ENCODE data around the gene KRT71. TPM values are rescaled to one million over a fixed set of nuclear protein-coding genes. Genes with fewer than 3 reads are reported as not detected.

The KRT71 gene
- polyA plus RNA-seq, 1 donor from 2014 or later = not detected

- Histone ChIP-seq H3K9ac (ENCODE audit: low read length) (no peak overlapping the region), H3K79me2 (replicated peaks; ENCODE audit: insufficient read depth, low read length) (no peaks in the 10 kb centered on the region)
These were observed 37.1 kb upstream of the KRT71 start for GRCh38 chr12:52590021-52590420.

GRCh38 chr12:52587563-52587962 is 34.6 kb upstream of the KRT71 start:
- no peaks in the 10 kb centered on the region for H3K79me2 ChIP-seq (replicated peaks; ENCODE audit: insufficient read depth, low read length)
- no peaks in the 10 kb centered on the region for H3K9me3 ChIP-seq (ENCODE audit: low read length)
- no peaks in the 10 kb centered on the region for H3K27me3 ChIP-seq (ENCODE audit: insufficient read depth, low read depth, low read length)
- H3K9ac ChIP-seq (ENCODE audit: low read length) = no peak overlapping the region
- no peaks in the 10 kb centered on the region for H3K9me2 ChIP-seq (ENCODE audit: insufficient read depth, low read length)
- no peak overlapping the region for H3K27ac ChIP-seq (ENCODE audit: low read length)
- H3K4me3 ChIP-seq (ENCODE audit: low read length) = no peak overlapping the region
- H4K20me1 ChIP-seq (ENCODE audit: insufficient read depth) = no peaks in the 10 kb centered on the region
- no peaks in the 10 kb centered on the region for H3F3A ChIP-seq (ENCODE audit: insufficient read depth, low read length, poor library complexity, severe bottlenecking)
- H3K36me3 ChIP-seq (ENCODE audit: insufficient read depth, low read length) = no peaks in the 10 kb centered on the region
- no peak overlapping the region for H2AFZ ChIP-seq (ENCODE audit: low read depth, low read length)
- TF ChIP-seq REST (IDR thresholded peaks at IDR 0.05; ENCODE audit: borderline replicate concordance) = no peak
- TF ChIP-seq SMC3 (conservative IDR thresholded peaks at IDR 0.05; ENCODE audit: poor library complexity) = no peak
- no peak overlapping the region for H3K4me2 ChIP-seq (ENCODE audit: low read length)

More at GRCh38 chr12:52590021-52590420, 37.1 kb upstream of the KRT71 start:
- Histone ChIP-seq H3K4me2 (ENCODE audit: low read length) (no peak overlapping the region), H3K4me3 (ENCODE audit: low read length) (no peak overlapping the region), H2AFZ (ENCODE audit: low read depth, low read length) (no peak overlapping the region), H3K36me3 (ENCODE audit: insufficient read depth, low read length) (no peaks in the 10 kb centered on the region), H4K20me1 (ENCODE audit: insufficient read depth) (no peaks in the 10 kb centered on the region), H3K9me2 (ENCODE audit: insufficient read depth, low read length) (no peaks in the 10 kb centered on the region), H3K27ac (ENCODE audit: low read length) (no peak overlapping the region), H3F3A (ENCODE audit: insufficient read depth, low read length, poor library complexity, severe bottlenecking) (no peaks in the 10 kb centered on the region), H3K9me3 (ENCODE audit: low read length) (no peaks in the 10 kb centered on the region), H3K27me3 (ENCODE audit: insufficient read depth, low read depth, low read length) (no peaks in the 10 kb centered on the region)
- TF ChIP-seq RAD21 (conservative IDR thresholded peaks at IDR 0.05) (no peak), CTCF (IDR thresholded peaks at IDR 0.05; ENCODE audit: poor library complexity, severe bottlenecking) (no peak), MXI1 (conservative IDR thresholded peaks at IDR 0.05; ENCODE audit: poor library complexity, severe bottlenecking) (no peak), EP300 (conservative IDR thresholded peaks at IDR 0.05; ENCODE audit: poor library complexity, severe bottlenecking) (no peak), TAF1 (IDR thresholded peaks at IDR 0.05; ENCODE audit: low read depth) (no peak), SMC3 (conservative IDR thresholded peaks at IDR 0.05; ENCODE audit: poor library complexity) (no peak), EZH2 (IDR thresholded peaks at IDR 0.05; ENCODE audit: borderline replicate concordance, insufficient read depth, low read length, poor library complexity, severe bottlenecking) (no peak), REST (IDR thresholded peaks at IDR 0.05; ENCODE audit: borderline replicate concordance) (no peak), POLR2AphosphoS5 (IDR thresholded peaks at IDR 0.05) (no peak)
